ENCODE data around the gene ULK1.
"Not testable (repeated sequence)": the region's sequence is repeated elsewhere in the genome, so short reads cannot be mapped to it uniquely, and the experiment has no call there.

The ULK1 gene

DNA sequence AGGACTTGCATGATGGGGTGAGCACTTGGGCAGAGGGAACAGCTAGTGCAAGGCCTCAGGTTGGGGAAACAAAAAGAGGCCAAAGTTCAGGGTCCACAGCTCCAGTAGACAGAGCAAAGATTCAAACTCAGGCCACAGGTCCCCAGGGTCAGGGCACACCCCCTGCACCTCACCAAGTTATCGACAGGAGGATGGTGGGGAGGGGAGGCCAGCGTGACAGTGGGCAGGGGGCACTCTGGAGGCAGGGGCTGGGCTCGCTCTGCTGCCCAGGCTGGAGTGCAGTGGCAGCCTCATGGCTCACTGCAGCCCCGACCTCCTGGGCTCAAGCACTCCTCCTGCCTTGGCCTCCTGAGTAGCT, 32.4 kb upstream of the ULK1 start:
- DNase-seq = no peak

DNA sequence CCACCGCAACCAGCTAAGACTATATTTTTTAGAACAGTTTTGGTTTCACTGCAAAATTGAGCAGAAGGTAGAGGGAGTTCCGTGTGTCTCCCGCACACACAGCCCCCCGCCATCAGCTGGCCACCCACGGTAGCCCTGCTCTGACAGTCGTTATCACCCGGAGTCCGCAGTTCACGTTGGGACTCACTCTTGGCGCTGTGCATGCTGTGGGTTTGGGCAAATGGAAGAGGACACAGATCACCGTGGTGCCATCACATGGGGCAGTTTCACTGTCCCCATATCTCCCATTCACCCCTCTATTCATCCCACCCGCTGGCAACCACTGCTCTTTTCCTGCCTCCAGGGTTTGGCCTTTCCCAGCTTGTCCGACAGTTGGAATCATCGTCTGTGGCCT, 31.8 kb upstream of the ULK1 start:
- no peak for DNase-seq

DNA sequence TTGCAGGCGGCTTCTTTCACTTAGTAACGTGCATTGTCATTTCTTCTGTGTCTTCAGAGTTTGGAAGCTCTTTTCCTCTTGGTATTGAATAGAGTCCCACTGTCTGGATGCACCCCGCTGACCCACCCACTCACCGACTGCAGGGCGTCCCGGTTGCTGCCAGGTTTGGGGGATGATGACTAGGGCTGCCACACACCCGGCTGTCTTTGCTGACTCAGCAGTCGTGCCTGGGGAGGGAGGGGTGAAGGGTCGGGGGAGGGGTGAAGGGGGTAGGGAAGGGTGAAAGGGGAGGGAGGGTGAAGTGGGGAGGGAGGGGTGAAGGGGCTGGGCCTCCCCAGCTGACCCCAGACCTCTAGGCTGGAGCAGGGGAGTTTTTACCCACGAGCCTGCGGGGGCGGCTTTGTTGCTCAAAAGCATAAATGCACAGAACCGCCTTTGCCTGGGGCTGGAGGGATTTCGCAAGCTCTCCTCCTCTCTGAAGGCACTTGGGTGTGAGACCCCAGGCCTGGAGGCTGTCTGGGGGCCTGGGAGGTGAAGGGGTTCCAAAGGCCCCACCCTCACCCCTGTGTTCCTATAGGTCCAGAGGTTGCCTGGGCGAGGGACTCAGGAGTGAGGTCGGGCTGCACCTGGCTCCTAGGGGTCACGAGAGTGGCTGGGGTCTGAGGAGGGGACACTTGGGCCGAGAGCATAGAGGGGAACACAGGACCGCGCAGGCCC, 31.3 kb upstream of the ULK1 start:
- no peak for DNase-seq

DNA sequence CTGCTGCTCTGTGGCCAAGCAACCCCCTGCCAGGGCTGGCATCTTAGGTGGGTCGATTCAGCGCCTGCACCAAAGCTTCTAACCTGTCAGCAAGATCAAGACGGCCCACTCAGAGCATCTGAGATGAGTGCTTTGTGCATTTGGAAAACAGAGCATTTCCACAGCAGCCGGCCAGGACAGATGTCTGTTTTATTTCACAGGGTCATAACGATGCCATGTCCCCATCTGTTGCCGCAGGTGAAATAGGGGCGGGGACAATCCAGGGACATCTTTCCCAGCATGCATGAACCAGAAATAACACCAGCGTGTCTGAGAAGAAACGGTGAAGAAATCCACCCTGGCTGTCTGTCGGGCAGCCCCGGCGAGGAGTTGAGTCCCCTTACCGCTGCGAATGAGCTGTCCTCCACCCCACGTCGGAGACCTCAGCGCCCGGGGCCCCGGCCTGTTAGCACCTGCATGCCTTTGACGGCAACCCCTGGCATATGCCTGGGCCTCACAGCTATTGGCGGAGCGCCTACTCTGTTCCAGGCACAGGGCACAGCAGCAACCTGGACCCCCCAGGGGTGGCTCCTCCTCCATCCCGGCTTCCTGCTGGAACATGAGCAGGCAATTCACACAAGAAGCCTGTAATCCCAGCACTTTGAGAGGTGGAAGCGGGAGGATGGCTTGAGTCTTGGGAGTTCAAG, 30.6 kb upstream of the ULK1 start:
- DNase-seq = no peak

DNA sequence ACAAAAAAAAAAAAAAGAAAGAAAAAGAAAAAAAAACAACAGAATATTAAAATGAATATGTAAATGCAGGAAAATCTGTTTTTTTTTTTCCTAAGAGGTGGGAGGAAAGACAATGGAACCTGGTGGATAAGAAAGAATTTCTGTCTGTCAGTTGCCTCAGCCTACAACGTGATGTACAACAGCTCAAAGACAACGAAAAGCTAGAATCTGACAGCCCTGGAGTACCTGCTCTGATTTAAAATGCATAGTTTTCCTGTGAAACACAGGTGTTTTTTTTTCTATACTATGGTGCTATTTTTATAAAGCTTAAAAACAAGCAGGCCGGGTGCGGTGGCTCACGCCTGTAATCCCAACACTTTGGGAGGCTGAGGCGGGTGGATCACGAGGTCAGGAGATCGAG, 30.0 kb upstream of the ULK1 start:
- DNase-seq = no peak

DNA sequence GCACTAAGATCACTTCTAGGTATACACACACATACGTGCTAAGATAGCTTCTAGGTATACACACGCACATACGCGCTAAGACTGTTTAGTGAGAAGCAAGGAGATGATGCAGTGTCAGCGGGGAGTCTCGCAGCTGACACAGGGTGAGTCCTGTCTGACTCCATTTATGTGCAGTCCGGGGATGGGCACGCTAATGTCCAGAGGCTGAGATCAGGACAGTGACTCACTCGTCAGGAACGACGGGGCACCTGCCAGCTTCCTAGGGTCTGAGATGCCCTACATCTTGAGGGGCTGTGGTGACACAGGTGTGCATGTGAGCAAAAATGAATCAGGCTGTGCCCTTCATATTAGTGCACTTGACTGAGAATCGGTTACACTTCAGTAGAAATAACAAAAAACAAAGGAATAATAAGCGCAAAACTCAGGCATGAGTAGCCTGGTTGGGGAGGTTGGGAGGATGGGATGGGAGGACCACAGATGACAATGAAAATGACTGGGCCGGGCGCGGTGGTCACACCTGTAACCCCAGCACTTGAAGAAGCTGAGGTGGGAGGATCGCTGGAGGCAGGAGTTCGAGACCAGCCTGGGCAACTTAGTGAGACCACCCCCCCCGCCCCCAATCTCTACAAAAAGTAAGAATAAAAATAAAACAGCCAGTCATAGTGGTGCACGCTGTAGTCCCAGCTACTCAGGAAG, 29.1 kb upstream of the ULK1 start:
- DNase-seq = no peak

DNA sequence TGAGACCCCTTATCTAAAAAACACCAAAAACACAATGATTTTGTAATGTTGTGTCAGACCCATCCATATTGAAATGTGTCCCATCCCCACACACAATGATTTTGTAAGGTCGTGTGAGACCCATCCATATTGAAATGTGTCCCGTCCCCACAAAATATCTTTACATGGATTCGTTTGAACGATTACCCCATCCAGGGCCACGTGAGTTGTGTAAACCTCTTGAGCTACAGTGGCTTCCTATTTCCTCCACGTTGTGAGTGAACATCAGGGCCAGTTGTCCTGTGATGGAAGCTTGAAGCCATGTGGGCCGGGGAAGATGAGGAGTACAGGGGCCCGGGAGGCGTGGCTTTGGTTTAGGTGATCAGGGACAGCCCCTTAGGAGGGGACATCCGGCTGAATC, 27.0 kb upstream of the ULK1 start:
- no peak for DNase-seq

DNA sequence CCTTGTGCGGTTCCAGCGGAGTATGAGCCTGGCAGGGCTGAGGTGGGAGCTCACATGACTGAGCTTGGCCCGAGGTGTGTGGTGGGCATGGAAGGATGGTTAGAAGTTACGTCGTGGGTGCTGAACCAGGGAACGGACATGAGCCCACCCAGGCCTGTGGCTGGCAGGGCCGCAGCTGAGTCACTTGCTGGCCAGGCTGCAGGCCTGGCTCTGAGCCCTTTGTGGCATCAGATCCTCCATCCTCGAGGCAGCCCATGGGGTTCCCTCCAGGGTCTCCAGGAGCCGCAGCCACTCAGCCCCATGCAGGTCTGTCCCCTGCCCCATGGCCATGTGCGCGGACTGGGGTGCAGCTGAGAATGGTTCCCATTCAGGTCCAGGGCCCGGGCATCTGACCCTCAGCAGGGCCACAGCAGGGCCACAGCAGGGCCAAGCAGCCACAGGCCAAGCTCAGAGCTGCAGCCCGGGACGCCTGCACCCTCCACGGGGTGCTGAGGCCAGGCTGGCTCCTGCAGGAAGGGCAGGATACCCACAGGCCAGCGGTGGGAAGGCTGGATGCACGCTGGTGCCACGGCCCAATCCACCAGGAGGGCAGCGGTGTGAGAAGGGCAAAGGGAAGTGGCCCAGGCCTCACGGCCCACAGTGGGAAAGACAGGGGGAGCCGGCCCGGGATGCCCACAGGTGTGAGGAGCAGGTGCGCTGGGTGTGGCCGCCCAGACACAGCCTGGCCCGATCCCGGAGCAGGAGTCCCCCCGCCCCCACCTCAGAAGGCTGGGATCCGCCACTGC, 26.3 kb upstream of the ULK1 start:
- no peak for DNase-seq

DNA sequence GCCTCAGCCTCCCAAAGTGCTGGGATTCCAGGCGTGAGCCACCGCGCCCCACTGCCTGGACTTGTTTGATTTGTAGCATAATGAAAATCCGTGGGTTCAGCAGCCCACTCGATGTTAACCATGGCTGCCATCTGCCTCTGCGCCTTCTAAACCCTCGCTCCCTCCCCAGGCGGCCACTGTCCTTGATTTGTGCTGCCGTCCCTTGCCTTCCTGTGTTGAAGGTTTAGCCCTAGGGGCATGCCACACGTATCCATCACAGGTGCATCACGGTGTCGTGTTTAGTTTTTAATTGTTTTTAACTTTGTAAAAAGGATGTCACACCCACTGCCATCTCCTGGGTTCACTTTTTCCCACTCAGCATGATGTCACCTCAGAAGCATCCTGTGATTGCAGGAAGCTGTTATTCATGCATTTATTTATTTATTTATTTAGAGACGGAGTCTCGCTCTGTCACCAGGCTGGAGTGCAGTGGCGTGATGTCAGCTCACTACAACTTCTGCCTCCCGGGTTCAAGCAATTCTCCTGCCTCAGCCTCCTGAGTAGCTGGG, 24.5 kb upstream of the ULK1 start:
- DNase-seq = no peak

DNA sequence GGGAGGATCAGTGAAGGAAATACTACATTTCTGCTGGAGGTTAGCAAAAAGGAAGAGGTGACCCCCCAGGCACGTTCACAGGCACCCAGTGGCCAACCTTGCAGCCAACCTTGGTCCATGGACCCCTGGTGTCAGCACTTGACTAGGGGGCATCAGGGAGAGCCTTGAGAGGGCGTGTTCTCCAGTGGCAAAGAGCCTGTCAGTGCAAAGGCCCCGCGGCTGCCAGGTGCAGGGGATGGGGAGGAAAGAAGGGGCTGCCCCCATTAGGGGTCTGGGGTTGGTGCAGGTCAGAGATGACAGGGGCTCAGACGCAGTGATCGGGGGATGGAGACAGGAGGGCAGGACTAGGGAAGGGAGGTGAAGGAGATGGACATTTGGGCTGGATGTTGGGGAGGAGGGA, 22.7 kb upstream of the ULK1 start:
- DNase-seq = no peak

DNA sequence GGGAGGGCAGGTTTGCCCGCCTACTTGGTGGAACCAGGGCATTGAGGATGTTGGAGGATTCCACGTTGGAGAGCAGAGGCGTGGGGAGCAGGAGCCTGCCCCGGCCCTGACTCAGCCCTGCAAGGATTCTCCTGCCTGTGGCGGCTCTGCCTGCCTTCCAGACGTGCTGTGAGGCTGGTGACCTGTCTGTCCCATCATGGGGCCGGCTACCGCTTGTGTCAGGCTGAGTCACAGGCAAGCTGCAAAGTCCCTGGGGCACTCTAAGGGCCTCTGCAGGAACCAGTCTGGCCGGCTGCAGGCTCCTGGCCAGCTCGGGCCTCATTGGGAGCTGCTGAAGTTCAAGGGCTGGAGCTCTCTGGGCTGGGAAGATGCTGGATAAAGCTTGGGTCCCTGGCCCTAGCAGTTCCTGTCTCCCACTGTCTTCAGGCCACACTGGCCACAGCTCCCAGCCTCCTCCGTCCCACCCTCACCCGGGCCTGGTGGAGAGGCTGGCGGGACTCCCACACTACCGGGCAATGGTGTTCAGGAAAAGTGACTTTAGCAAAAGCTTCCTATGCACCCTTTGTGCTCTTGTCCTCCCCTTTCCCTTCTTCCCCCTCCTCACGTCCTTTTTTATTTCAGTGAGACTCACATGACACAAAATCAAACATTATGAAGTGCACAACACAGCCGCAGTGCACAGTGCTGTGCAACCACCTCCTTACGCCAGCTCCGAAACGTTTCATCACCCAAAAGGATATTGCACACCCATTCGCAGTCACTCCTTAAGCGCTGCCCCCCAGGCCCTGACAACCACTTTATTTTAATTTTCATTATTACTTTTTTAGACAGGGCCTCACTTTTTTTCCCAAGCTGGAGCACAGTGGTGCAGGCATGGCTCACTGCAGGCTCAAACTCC, 22.0 kb upstream of the ULK1 start:
- DNase-seq = no peak

DNA sequence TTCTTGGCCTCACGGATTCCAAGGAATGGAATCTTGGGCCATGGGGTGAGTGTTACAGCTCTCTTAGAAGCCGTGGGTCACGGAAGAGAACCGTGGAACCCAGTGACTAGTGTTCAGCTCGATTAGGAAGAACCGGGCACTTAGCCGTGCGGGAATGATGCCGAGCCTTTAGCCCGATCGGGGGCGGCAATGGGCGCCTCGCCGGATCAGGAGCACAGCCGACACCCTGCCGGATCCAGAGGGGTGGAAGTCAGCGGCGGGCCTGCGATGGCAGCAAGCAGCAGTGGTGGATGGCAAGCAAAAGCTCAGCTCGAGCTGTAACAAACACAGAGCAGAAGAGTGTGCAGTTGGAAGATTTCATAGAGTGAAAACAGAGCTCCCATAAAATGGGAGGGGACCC, 21.1 kb upstream of the ULK1 start:
- no peak for DNase-seq

DNA sequence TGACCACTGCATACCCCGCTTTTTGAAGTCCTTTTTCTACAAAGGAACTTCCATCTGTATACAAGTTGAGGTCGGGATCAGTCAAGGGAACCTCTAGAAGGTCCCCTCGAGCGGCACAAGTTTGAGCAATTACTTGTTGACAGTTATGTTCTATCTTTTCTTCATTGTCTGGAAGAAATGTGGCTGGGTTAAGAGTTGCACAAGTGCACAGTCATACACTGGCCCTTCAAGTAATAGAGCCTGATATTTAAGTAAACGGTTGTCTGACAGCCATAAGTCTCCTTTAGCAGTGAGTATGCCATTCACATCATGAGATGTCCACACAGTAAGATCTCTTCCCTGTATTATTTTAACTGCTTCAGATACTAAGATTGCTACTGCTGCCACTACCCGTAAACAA, 19.4 kb upstream of the ULK1 start:
- DNase-seq = not testable (repeated sequence)

DNA sequence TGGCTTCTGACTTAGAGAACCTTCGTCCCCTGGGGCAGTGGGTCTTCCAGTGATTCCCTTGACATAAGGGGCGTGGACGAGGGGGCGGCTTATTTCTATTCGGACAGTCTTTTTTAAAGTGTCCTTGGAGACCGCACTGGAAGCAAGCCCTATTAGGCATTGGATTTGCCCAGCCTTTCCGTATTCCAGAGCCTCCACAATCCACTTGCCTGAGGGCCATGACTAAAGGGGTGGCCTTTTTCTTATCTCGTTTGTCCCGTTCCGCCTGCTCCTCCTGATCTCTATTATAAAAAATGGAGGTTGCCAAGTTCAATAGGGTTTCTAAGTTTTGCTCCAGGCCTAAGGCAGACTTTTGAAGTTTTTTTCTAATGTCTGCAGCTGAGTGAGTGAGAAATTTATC, 17.2 kb upstream of the ULK1 start:
- not testable (repeated sequence) for DNase-seq

DNA sequence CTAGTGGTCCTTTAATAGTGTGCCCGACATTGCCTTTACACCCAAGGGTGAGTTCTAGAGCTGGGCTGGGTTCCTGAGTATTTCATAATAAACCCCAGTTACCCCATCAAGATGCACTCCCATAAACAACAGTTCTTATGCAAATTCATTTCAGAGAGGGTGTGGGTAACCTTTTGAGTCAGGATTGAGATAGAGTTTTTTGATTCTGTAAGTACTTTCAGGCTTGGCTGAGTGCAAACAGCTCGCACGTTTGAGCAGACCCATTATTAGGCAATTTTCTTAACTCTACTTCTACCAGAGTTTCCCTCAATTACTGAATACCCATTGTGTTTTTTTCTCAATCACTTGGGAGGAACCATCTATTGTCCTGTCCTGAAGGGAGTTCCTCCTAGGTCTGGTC, 16.0 kb upstream of the ULK1 start:
- DNase-seq = not testable (repeated sequence)

DNA sequence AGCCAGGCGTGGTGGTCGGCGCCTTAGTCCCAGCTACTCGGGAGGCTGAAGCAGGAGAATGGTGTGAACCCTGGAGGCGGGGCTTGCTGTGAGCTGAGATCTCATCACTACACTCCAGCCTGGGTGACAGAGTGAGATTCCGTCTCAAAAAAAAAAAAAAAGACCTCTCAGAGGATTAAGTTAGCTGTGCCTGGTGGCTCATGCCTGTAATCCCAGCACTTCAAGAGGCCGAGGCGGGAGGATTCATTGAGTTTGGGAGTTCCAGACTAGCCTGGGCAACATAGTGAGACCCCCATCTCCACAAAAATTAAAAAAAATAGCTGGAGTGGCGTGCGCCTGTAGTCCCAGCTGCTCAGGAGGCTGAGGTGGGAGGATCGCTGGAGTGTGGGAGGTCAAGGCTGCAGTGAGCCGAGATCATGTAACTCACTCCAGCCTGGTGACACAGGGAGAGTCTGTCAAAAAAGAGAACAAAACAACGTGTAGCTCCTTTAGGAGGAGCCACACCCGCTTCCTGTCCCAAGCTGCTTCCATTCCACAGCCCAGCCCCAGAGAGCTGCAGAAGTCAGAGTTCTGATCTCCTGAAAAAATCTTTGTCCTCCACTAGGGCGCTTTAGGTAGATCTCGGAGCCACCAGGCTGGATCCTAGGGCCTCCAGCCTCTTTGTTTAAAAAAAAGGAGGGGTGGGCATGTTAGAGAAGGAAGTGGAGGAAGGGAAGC, 11.5 kb upstream of the ULK1 start:
- no peak for DNase-seq

DNA sequence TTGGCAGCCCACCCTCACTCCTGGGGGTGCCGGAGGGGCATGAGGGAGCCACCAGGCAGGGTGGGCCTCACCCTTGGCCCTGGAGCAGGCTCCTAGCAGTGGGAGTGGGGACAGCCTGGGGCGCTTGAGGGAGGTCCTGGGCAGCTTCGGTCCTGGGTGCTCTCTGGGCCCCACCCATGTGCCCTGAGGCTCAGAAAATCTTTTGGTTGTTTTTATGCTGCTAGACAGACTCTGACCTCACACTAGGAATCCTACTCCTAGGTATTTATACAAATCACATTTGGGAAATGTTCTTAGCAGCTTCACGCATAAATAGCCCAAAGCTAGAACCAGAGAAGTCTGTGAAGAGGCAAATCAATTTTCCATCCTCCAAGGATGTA, 10.9 kb upstream of the ULK1 start:
- no peak for DNase-seq

DNA sequence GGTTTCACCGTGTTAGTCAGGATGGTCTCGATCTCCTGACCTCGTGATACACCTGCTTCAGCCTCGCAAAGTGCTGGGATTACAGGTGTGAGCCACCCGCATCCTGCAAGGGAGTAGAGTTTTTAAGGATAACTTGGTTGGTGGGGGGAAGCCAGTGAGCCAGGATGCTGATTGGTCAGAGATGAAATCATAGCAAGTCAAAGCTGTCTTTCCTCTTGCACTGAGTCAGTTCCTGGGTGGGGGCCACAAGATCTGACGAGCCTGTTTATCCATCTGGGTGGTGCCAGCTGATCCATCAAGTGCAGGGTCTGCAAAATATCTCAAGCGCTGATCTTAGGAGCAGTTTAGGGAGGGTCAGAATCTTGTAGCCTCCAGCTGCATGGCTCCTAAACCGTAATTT, 9.3 kb upstream of the ULK1 start:
- not testable (repeated sequence) for DNase-seq

DNA sequence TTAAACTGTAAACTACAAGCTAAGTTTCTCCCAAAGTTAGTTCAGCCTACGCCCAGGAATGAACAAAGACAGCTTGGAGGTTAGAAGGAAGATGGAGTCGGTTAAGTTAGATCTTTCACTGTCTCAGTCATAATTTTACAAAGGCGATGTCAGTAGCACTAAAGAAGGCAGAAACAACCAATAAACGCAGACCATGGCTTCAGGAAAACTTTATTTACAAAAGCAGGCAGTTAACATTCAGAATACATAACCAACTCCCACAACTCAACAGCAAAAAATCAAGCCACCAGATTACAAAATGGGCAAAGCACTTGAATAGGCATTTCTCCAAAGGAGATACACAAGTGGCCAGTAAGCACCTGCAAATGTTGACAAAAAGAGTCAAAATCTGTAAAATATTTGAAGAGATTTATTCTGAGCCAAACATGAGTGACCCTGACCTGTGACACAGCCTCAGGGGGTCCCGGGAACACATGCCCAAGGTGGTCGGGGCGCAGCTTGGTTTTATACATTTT, 8.8 kb upstream of the ULK1 start:
- no peak for DNase-seq

DNA sequence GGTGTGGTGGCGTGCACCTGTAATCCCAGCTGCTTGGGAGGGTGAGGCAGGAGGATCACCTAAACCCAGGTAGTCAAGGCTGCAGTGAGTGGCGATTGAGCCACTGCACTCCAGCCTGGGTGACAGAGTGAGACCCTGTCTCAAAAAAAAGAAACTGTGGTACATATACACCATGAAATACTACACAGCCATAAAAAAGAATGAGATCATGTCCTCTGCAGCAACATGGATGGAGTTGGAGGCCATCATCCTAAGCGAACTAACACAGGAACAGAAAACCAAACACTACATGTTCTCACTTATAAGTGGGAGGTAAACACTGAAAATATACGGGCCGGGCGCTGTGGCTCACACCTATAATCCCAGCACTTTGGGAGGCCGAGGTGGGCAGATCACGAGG, 2.7 kb upstream of the ULK1 start:
- DNase-seq = not testable (repeated sequence)
